CD4-positive, CD25-positive, alpha-beta regulatory T cell (primary cell): ENCODE results near the gene LEP. TPM values are rescaled to one million over a fixed set of nuclear protein-coding genes. Genes with fewer than 3 reads are reported as not detected.

Source experiments
- ATAC-seq, 2 donors: fragments of 150-1000 bp; cut with Tn5 transposase; one replicate each; pipeline ENCODE4 v1.10.0; 2021; ENCODE audit warnings: low read depth in 2 of 2, moderate number of reproducible peaks in 2 of 2, moderate library complexity in 1 of 2
- DNase-seq, 3 donors: peaks; one replicate each; pipeline versions ENCODE4 v3.0.0 to v3.0.0-alpha.2; 2012 to 2022; ENCODE audit warnings: mixed read lengths in 1 of 3
- H3K27ac ChIP-seq: one replicate; pipeline ENCODE4 v1.7.0; 2013; ENCODE audit warnings: mild to moderate bottlenecking, low read length; ENCODE audit not compliant: insufficient read depth, poor library complexity, severe bottlenecking
- H3K27me3 ChIP-seq: one replicate; pipeline ENCODE4 v1.7.0; 2013; ENCODE audit warnings: low read length; ENCODE audit not compliant: control insufficient read depth, insufficient read depth
- H3K36me3 ChIP-seq: one replicate; pipeline ENCODE4 v1.7.0; 2013; ENCODE audit warnings: mild to moderate bottlenecking, low read length, moderate library complexity; ENCODE audit not compliant: control insufficient read depth, insufficient read depth
- H3K4me1 ChIP-seq: 2 replicates; pipeline ENCODE4 v1.7.0; 2013; ENCODE audit warnings: mild to moderate bottlenecking, low read length; ENCODE audit not compliant: insufficient read depth, control insufficient read depth, poor library complexity, severe bottlenecking
- H3K4me3 ChIP-seq: one replicate; pipeline ENCODE4 v1.7.0; 2013; ENCODE audit warnings: low read depth, mild to moderate bottlenecking, low read length, moderate library complexity
- H3K9me3 ChIP-seq, 2 experiments: 1 replicate in 1 of 2; 2 replicates in 1 of 2; pipeline ENCODE4 v1.7.0; 2013; ENCODE audit warnings: low read length in 2 of 2, mild to moderate bottlenecking in 1 of 2, moderate library complexity in 1 of 2; ENCODE audit not compliant: control insufficient read depth in 2 of 2
- H3K27ac Mint-ChIP-seq, 3 donors: one replicate each; pipeline ENCODE4 v1.8.0; 2020 to 2022; ENCODE audit warnings: mild to moderate bottlenecking in 3 of 3, mixed read lengths in 3 of 3, moderate library complexity in 2 of 3
- H3K27me3 Mint-ChIP-seq: one replicate; pipeline ENCODE4 v1.8.0; 2022; ENCODE audit warnings: mild to moderate bottlenecking, mixed read lengths
- H3K36me3 Mint-ChIP-seq: one replicate; pipeline ENCODE4 v1.8.0; 2020; ENCODE audit warnings: mixed read lengths
- H3K4me1 Mint-ChIP-seq, 4 donors: one replicate each; pipeline ENCODE4 v1.8.0; 2020 to 2022; ENCODE audit warnings: mixed read lengths in 4 of 4, mild to moderate bottlenecking in 1 of 4
- H3K4me3 Mint-ChIP-seq, 4 donors: one replicate each; pipeline ENCODE4 v1.8.0; 2020 to 2022; ENCODE audit warnings: mild to moderate bottlenecking in 4 of 4, mixed read lengths in 4 of 4, moderate library complexity in 3 of 4
- H3K9me3 Mint-ChIP-seq, 7 donors: one replicate each; pipeline ENCODE4 v1.8.0; 2020 to 2022; ENCODE audit warnings: mixed read lengths in 7 of 7, mild to moderate bottlenecking in 3 of 7, moderate library complexity in 2 of 7
- polyA plus RNA-seq, 4 donors: library from polyadenylated mRNA; unstranded; fragments of 300-500 nt; fragmentation: Illumina TruSeq; gene quantifications; one replicate each; pipeline ENCODE4 v1.2.3, GENCODE V29; 2021
- total RNA-seq: library from RNA; stranded (reverse); gene quantifications from one replicate; pipeline ENCODE4 v1.2.3, GENCODE V29; 2022

LEP gene
- total RNA-seq (not detected), polyA plus RNA-seq (not detected)

GRCh38 chr7:128240696-128241386, at the start of gene LEP:
Gene LEP (plus strand): TSS chr7:128241278. CDS start chr7:128252019, 10,741 bp downstream.
- Histone ChIP-seq H3K4me1 (no peaks in the 10 kb centered on the region), H3K4me3 (no peak within 1 kb of the TSS), H3K36me3 (no peaks in the 10 kb centered on the region), H3K27ac (no peak within 1 kb of the TSS), H3K27me3 (peaks cover 4% of the 10 kb centered on the region), H3K9me3 (peaks cover 1 to 14% of the 10 kb centered on the region in 2 experiments)
- peaks cover 13% of the 10 kb centered on the region for H3K27me3 Mint-ChIP-seq
- peaks cover 5 to 13% (median 10%) of the 10 kb centered on the region in 4 donors for H3K4me1 Mint-ChIP-seq
- H3K9me3 Mint-ChIP-seq, result peaks cover 0 to 23% (median 7%) of the 10 kb centered on the region in 7 donors
- ATAC-seq, result no peak
- no peak within 1 kb of the TSS for H3K27ac Mint-ChIP-seq
- DNase-seq, result no peak
- no peak within 1 kb of the TSS for H3K4me3 Mint-ChIP-seq
- H3K36me3 Mint-ChIP-seq, result no peaks in the 10 kb centered on the region

DNA sequence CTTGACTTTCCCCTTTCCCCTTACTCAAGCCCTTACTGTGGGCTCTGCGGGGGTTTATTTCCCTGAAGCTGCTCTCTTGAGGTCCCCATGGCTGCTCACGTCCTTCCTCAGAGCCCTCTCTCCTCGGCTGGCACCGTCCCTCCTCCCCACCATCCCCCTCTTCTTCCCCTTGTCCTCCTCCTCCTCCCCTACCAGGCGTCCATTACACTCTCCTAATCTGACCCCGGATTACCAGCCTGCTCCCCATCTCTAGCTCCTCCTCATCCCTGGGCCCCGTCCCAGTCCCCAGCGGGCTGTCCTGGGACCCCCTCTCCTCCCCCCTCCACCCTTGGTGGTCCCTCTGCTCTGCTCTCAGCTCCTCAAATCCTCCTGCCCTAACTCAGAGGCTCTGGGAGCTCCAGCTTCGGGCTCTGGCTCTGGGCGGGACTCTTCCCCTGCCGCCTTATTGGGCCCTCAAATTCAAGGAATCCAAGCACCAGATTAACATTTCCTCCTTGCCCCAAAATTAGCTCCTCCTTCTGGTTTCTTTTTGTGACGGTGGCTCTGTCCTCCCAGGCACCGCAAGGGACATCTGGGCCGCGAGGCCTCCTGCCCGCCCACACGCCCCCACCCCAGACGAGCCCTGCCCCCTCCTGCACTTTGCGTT, 48.5 kb upstream of the LEP start:
- Histone ChIP-seq H3K4me1 (no peaks in the 10 kb centered on the region), H3K9me3 (peaks cover 19 to 24% of the 10 kb centered on the region in 2 experiments), H3K36me3 (no peaks in the 10 kb centered on the region), H3K27ac (no peak overlapping the region), H3K27me3 (peaks cover 7% of the 10 kb centered on the region), H3K4me3 (no peak overlapping the region)
- H3K27ac Mint-ChIP-seq, result no peak overlapping the region
- H3K27me3 Mint-ChIP-seq, result peaks cover 15% of the 10 kb centered on the region
- H3K4me3 Mint-ChIP-seq, result no peak overlapping the region
- peaks cover 3% of the 10 kb centered on the region for H3K36me3 Mint-ChIP-seq
- peaks cover 2 to 26% (median 13%) of the 10 kb centered on the region in 7 donors for H3K9me3 Mint-ChIP-seq
- no peak for ATAC-seq
- DNase-seq, result no peak
- H3K4me1 Mint-ChIP-seq, result no peaks in the 10 kb centered on the region

DNA sequence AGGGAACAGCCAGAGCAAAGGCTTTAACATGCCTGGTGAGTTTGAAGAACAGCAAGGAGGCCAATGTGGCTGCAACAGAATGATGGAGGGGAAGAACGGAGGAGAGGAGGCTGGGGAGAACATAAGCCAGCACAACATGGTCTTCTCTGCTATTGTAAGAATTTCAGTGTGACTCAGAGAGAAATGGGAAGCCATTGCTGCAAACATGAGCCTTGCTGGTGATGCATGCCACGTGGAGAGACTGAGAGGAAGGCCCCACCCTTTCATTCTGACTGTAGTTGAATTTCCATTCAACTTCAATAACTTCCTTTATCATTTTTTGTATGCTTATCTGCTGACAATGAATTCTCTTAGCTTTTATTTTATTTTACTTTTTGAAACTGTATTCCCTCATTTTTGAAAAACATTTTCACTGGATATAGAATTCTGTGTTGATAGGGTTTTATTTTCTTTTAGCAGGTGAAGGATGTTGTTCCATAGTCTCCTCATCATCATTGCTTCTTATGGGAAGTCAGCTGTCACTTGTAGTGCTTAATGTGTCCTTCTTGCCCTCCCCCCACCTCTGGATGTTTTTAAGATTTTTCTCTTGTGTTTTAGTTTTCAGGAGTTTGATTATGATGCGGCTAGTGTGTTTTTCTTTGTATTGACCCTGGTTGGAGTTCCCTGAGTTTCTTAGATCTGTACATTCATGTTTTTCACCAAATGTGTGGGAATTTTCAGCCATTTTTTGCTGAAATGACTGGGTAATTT, 46.4 kb upstream of the LEP start:
- H3K27ac Mint-ChIP-seq, result no peak overlapping the region
- peaks cover 2 to 26% (median 13%) of the 10 kb centered on the region in 7 donors for H3K9me3 Mint-ChIP-seq
- no peaks in the 10 kb centered on the region for H3K4me1 Mint-ChIP-seq
- peaks cover 3% of the 10 kb centered on the region for H3K36me3 Mint-ChIP-seq
- Histone ChIP-seq H3K9me3 (peaks cover 19 to 24% of the 10 kb centered on the region in 2 experiments), H3K27ac (no peak overlapping the region), H3K4me1 (no peaks in the 10 kb centered on the region), H3K27me3 (peaks cover 7% of the 10 kb centered on the region), H3K4me3 (no peak overlapping the region), H3K36me3 (no peaks in the 10 kb centered on the region)
- peaks cover 4% of the 10 kb centered on the region for H3K27me3 Mint-ChIP-seq
- DNase-seq (peak in 1 of 3 donors; percentile 9), ATAC-seq (no peak)
- H3K4me3 Mint-ChIP-seq, result no peak overlapping the region

- H3K4me3 ChIP-seq, result no peak overlapping the region
- H3K4me3 Mint-ChIP-seq, result no peak overlapping the region
- no peak overlapping the region for H3K27ac ChIP-seq
- no peaks in the 10 kb centered on the region for H3K36me3 ChIP-seq
- H3K27me3 Mint-ChIP-seq, result peaks cover 24% of the 10 kb centered on the region
- H3K9me3 ChIP-seq, result peaks cover 19 to 24% of the 10 kb centered on the region in 2 experiments
- DNase-seq (no peak), ATAC-seq (no peak)
- no peaks in the 10 kb centered on the region for H3K4me1 ChIP-seq
- H3K4me1 Mint-ChIP-seq, result peaks cover 0 to 18% (median 7%) of the 10 kb centered on the region in 4 donors
- peaks cover 2 to 26% (median 13%) of the 10 kb centered on the region in 7 donors for H3K9me3 Mint-ChIP-seq
- peaks cover 17% of the 10 kb centered on the region for H3K27me3 ChIP-seq
- no peak overlapping the region for H3K27ac Mint-ChIP-seq
- peaks cover 3% of the 10 kb centered on the region for H3K36me3 Mint-ChIP-seq
Observed at GRCh38 chr7:128197589-128197988, 43.5 kb upstream of the LEP start.

DNA sequence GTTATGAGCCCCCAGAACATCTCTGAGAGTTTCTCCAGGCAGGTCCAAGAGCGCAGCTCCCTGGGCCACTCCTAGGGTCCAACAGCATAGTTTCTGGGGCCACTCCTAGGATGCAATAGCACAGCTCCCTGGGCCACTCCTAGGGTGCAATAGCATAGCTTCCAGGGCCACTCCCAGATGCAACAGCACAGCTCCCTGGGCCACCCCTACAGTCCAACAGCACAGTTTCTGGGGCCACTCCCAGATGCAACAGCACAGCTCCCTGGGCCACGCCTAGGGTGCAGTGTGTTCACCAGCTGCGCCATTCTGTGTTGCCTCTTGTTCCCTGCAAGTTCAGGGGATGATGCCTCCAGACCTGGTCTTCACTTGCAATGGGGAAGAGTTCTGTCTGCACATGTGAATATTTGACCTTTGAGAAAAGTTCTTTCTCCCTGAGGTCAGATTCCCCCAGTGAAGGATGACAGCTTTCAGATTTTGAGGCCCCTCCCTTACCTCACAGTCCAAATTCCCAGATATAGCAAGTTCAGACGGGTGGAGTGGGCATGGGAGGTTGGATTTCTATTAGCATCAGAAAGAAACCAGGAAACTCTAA, 43.0 kb upstream of the LEP start:
- Histone ChIP-seq H3K4me3 (no peak overlapping the region), H3K36me3 (no peaks in the 10 kb centered on the region), H3K4me1 (no peaks in the 10 kb centered on the region), H3K27me3 (peaks cover 19% of the 10 kb centered on the region), H3K27ac (no peak overlapping the region), H3K9me3 (peaks cover 19 to 24% of the 10 kb centered on the region in 2 experiments)
- peaks cover 2 to 26% (median 13%) of the 10 kb centered on the region in 7 donors for H3K9me3 Mint-ChIP-seq
- ATAC-seq, result no peak
- DNase-seq, result no peak
- H3K4me3 Mint-ChIP-seq, result no peak overlapping the region
- no peak overlapping the region for H3K27ac Mint-ChIP-seq
- peaks cover 0 to 18% (median 7%) of the 10 kb centered on the region in 4 donors for H3K4me1 Mint-ChIP-seq
- peaks cover 3% of the 10 kb centered on the region for H3K36me3 Mint-ChIP-seq
- peaks cover 29% of the 10 kb centered on the region for H3K27me3 Mint-ChIP-seq

DNA sequence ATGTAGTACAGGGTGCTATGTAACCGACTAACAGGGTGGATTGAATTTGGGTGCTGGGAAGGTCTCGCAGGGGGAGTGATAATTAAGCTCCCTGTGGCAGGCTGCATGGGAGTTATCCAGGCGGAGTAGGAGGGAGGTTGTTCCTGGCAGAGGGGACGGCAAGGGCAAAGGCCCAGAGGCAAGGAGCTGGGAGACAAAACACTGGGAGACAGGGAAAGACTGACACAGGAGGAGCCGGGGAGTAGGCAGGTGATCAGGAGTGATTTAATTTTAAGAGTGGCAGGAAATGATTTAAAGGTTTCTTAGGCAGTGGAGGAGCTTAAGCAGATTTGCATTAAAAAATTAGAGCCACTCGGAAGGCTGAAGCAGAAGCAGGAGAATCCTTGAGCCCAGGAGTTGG, 40.7 kb upstream of the LEP start:
- H3K27ac Mint-ChIP-seq, result no peak overlapping the region
- DNase-seq, result no peak
- peaks cover 15% of the 10 kb centered on the region for H3K27me3 ChIP-seq
- H3K9me3 Mint-ChIP-seq, result peaks cover 0 to 10% (median 3%) of the 10 kb centered on the region in 7 donors
- no peak overlapping the region for H3K27ac ChIP-seq
- H3K36me3 Mint-ChIP-seq, result no peaks in the 10 kb centered on the region
- H3K4me3 ChIP-seq, result no peak overlapping the region
- ATAC-seq, result no peak
- peaks cover 0 to 18% (median 7%) of the 10 kb centered on the region in 4 donors for H3K4me1 Mint-ChIP-seq
- H3K36me3 ChIP-seq, result no peaks in the 10 kb centered on the region
- H3K4me1 ChIP-seq, result no peaks in the 10 kb centered on the region
- H3K27me3 Mint-ChIP-seq, result peaks cover 46% of the 10 kb centered on the region
- H3K9me3 ChIP-seq, result peaks cover under 1 to 11% of the 10 kb centered on the region in 2 experiments
- peak overlapping the region in 2 of 4 donors; percentile 17 to 31 for H3K4me3 Mint-ChIP-seq

DNA sequence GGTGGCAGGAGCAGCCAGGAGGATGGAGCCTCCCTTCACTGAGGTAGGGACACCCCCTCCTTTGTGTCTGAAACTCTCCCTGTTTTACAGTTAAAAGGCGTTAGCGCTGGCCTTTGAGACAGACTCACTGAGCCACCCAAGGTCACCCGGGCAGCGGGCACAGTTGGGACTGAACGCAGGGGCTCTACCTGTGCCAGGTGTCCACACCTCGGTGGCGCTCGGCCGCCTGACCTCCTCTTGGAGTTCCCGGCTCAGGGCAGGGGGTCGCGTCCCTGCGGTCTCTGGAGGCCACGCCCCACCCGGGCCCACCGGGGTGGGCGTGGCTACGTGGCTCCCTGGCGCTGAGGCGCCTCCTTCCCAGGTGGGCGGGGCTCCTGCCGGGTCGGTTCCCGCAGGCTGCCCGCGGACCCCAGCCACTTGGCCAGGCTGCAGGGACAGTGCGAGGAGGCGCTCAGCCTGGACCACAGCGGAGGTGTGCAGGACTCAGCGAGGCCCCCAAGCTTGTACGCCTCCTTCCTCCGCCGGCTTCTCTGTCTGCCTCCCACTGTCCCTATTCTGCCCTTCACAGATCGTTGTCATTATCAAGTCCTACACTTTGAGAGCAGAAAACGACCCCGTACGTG, 39.9 kb upstream of the LEP start:
- Histone ChIP-seq H3K27ac (no peak overlapping the region), H3K4me1 (no peaks in the 10 kb centered on the region), H3K9me3 (peaks cover 0 to 4% of the 10 kb centered on the region in 2 experiments), H3K4me3 (peak overlapping the region; percentile 35), H3K36me3 (no peaks in the 10 kb centered on the region), H3K27me3 (peaks cover 15% of the 10 kb centered on the region)
- ATAC-seq (no peak), DNase-seq (no peak)
- Mint-ChIP-seq H3K36me3 (no peaks in the 10 kb centered on the region), H3K4me1 (peaks cover 0 to 18% (median 7%) of the 10 kb centered on the region in 4 donors), H3K27me3 (peaks cover 46% of the 10 kb centered on the region), H3K9me3 (peaks cover 0 to 6% (median 0%) of the 10 kb centered on the region in 7 donors), H3K27ac (no peak overlapping the region), H3K4me3 (peak overlapping the region in 2 of 4 donors; percentile 75 to 78)
